HG02588 (cell line): Measurements from ENCODE around the gene LRRC72.
A peak's percentile ranks its signal among the peaks of the same experiment; 100 is the strongest.
"Not testable (repeated sequence)": the region's sequence is repeated elsewhere in the genome, so short reads cannot be mapped to it uniquely, and the experiment has no call there.

Experiments used
- ATAC-seq: cut with Tn5 transposase; IDR thresholded peaks from one replicate; pipeline ENCODE4 v1.9.1; 2021; ENCODE audit warnings: mild to moderate bottlenecking, moderate library complexity; ENCODE audit not compliant: unreplicated experiment

The LRRC72 gene

DNA sequence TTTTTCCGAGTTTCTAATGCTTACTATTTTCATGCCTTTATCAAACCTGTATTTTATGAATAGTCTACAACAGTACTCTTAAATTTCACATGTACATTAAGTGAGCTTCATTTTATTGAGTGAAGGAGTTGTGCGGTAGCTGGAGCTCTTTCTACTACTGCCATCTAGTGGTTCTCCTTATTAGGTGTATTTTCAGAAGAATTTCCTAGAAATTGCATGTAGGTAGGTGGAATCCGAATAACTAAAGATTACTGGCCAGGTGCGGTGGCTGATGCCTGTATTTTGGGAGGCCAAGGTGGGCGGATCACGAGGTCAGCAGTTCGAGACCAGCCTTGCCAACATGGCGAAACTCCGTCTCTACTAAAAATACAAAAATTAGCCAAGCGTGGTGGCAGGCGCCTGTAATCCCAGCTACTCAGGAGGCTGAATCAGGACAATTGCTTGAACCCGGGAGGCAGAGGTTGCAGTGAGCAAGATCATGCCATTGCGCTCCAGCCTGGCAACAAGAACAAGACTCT is 38.3 kb downstream of the LRRC72 start:
- peak; percentile 58 for ATAC-seq

DNA sequence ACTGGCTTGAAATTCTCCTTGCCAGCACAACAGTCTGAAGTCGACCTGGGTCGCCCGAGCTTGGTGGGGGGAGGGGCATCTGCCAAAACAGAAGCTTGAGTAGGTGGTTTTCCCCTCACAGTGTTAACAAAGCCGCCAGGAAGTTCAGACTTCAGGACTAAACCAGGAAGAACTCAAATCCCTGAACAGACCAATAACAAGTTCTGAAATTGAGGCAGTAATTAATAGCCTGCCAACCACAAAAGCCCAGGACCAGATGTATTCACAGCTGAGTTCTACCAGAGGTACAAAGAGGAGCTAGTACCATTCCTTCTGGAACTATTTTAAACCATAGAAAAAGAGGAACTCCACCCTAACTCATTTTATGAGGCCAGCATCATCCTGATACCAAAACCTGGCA is 45.3 kb downstream of the LRRC72 start:
- no peak for ATAC-seq

DNA sequence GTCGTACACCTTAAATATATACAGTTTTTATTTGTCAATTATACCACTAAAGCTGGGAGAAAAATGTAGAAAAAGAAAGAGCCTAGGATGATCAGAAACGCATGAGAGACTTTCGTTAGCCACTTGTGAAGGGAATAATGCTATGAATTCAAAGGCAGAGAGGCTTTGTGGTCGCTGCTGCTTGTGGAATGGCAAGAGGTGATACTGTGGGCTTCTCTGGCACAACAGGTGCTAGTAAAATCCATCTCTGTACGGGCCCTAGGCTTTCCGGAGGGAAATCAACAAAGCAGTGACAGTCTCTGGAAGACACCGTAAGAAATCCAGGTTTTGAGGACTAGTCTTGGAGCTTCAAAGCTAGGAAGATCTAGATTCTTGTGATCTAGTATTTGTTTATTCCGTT is 52.6 kb downstream of the LRRC72 start:
- ATAC-seq, result no peak

DNA sequence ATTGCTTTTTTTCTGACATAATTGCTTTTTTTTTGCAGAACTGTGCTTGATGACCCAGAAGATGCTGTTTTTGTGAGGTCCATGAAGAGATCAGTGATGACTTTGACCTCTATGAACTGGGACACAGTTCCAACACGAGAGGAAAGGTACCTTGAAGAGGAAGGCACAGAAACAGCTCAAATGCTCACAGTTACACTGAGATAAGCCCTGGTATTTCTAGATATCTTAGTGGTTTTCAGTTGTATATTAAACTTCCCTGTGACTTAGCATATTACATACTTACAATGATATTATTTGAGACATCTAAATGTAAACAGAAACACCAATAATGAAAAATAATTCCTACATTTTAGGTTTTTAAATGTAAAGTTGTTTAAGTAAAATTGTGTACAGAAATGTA is 54.7 kb downstream of the LRRC72 start:
- no peak for ATAC-seq

DNA sequence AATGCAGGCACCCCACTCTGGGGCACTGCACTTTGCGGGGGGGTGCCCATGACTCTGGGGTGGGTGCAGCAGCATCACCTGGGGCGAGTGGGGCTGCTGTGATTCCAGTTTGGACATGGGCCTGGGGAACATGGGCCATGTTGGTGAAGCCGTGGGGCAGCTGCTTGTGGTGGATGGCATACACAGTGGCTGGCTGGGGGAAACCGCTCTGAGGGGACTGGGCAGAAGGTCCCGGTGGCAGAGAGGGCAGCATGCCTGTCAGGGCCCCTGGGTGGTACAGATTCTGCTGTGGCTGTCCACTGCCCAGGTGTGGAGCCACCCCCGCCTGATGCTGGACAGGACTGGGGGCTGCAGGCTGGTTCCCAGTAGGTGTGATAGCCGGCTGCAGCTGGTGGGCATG is 57.2 kb downstream of the LRRC72 start:
- no peak for ATAC-seq

DNA sequence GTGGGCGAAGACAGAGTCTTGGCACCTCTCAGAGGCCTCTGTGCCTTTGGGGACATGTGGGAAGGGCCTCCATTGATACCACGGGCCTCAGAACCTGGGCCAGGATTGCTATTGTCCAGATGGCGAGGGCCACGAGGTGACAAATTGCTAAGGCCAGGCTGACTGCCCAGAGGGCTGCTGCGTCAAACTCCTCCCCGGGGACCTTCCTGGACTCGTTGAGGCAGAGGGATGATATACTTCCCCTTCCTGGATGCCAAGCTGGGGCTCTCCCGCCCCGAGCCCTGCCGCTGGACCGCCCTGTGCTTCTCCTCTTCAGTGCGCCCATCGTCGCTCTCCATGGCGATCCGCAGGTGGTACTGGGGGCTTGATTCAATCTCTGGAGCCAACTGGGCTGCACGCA is 58.9 kb downstream of the LRRC72 start:
- ATAC-seq, result no peak

DNA sequence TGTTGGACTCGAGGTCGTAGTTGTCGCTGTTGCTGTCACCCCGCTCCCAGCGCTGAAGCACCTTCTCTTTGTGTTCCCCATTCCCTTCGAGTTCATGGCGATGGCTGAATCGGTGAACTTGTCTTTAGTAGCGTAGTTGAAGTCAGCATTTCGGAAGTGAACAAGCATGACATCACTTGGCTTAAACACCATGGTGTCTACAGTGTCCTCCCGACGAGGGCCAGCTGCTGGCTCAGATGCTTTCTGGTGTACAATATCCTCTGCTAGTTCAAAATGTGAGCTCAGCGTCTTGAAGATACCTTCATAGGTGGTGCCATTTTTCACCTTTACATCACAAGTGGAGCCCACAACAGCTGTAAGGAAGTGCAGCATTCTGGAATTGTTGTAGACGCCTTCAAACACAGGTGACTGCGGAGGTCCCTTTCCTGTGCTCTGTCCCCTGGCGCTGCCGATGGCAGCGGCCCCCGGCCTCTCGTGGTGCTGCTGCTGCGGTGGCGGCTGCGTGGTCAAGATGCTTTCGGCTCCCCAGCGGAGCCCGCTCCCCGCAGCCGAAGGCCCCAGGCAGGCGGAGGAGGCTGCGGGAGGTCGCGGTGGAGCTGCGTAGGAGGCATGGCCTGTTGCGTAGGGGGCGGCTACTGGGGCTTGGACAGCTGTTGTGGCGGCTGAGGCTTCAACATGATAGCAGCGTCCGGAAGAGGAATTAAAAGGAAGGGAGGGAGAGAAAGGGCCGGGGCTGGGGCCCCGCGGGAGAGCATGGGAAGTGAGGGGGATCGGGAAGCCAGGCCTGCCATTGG is 59.7 kb downstream of the LRRC72 start:
- no peak for ATAC-seq

DNA sequence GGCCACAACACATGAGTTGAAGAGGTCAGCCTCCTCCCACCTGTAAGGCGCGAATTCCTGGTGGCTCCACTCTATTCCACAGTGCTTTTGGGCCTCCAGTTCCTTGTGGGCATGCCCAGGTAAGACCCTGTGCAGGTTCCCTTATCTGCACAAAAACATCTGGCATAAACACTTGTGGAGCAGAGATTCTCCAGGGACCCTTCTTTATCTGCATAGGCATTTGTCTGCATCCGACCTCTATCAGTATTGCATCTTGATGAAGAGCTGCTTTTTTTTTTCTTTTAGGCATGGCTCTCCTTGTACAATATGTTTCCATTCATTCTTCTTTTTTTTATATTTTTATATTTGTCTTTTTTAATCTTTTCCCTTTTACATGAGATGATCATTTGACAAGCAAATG is 60.5 kb downstream of the LRRC72 start:
- ATAC-seq, result no peak

DNA sequence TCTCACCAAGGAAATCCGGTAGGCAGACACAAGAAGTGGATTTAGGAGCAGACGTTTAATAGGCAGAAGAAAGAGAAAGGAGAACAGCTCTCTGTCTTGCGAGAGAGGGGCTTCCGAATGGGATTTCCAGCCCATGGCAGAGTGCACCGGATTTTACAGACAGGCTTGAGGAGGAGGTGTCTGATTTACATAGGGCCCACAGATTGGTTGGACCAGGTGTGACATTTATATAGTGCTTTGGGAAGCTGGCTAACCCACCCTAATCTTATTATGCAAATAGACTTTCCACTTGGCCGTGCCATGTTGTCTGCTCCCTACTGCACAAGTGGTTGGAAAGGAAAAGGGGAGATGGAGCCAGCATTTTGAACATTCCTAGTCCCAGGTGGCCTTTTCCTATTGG is 61.2 kb downstream of the LRRC72 start:
- ATAC-seq, result no peak

DNA sequence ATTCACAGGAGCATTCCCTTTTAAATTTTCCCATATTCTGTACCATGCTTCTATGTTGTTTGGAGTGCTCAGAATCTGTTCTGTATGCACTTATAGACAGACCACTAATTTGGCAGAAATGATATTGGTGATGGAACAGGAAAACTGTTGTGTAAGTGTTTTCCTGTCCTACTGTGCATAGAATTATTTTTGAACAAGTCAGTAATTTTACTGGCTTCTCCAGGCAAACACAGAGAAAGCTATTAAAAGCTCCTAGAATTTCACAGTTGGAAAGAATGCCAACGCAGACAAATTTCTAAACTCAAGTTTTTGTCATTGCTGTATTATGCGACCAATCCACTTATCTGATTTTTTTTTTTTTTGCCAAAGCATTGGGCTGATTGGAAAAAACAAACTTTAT is 63.3 kb downstream of the LRRC72 start:
- ATAC-seq, result no peak

DNA sequence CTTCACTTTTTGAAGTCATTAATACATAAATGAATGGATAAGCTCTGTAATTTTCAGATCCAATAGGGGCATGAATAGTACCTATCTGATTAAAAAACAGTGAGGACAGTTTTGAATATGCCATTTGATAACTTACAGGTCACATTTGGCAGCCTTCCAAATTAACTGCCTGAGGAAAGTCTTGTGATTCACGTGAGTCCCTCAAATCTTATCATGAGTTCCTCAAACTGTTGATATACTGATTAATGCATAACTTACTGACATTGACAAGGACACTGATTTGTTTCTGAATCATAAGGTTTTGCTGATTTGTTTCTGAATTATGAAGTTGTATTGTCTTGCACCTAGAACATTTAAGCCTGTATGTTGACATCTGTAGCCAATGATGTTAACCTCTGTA is 63.8 kb downstream of the LRRC72 start:
- ATAC-seq, result no peak

DNA sequence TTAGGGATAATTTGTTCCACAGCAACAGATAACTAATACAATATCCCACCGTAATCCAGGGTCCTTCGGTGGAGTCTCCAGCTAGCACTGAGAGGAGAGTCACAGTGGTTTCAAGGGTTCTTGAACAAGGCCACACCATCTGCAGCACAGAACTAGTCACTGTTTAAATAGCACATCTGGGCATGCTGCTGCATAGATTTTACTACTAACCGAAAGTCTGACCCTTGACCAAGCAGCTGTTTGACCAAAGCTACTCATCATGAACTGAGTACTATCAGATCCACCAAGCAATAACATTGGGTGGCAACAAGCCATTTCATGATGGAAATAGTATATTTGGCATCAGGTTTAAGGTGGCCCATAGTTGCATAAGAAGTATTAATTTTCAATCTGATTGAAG is 65.8 kb downstream of the LRRC72 start:
- no peak for ATAC-seq

DNA sequence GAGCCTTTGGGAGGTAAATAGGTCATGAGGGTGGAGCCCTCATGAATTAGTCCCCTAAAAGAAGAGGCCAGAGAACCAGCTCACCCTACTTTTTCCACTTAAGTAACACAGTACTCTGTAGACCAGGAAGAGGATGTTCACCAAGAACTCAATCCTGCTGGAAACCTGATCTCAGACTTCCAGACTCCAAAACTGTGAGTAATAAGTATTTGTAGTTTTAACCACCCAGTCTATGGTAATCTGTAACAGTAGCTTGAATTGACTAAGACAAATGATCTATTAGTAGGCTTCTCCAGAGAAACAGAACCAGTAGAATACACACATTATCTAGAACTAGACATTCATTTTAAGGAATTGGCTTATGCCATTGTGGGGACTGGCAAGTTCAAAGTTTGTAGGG is 67.4 kb downstream of the LRRC72 start:
- ATAC-seq, result no peak

DNA sequence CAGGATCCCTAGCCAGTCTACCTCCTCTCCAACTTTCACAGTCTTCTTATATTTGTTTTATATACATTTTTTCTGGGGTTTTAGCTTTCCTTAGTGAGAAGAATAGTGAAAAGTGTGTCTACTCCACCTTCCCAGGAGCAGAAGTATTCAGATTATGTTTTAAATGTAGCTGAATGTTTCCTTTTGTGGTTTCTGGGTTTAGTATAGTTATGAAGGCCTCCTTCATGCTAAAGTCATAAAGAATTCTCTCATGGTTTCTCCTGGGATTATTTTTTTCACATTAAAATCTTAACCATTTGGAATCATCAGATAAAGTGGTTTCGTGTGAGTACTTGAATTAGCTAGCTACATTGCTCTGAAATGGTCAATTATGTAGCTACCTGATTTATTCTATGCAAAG is 68.1 kb downstream of the LRRC72 start:
- no peak for ATAC-seq

DNA sequence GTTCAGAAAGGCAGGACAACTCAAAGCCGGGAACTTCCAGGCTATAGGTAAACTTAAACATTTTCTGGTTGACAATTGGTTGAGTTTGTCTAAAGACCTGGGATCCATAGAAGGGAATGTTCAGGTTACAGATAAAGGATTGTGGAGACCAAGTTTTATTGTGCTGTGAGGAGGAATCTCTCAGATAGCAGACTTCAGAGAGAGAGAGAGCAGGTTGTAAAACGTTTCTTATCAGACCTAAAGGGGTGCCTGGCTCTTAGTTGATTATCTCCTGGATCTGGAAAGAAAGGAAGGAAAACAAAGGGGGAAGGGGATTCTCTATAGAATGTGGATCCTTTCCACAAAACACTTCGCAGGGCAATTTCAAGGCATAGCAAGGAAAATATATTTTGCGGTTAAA is 69.0 kb downstream of the LRRC72 start:
- not testable (repeated sequence) for ATAC-seq

DNA sequence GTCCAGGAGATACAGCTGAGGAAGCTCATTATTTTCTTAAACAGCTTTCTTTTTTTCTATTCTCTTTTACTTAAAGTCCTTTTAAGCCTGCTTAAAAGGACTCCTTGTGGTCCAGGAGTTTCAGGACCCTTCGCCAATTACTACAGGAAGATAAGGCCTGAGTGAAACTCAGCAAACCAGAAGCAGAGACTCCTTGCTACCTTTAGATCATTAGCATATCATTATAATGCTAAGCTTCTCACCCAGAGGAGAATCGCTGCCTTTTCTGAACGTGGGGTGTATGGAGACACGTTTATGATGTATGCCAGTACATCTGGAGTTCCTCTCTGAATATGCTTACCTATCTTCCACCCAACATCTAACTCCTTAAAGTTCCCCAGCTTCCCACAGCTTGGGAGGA is 71.4 kb downstream of the LRRC72 start:
- ATAC-seq, result no peak

DNA sequence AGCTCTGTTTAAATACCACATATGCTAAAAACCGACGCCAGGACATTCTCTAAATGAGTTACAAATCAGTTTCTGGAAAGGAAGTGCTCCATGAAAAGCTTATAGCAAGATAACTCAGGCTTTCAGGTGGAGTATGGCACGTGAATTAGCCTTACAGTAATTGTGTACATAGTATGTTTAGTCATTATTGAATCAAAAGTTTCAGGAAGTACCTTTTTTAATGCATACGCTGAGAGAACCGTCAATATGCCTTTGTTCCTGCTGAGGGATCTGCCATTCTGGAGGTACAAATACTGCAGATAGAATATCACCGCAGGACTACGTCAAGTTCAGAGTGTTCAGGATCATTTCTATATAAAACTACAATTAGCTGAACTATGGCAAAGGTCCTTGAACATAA is 73.2 kb downstream of the LRRC72 start:
- no peak for ATAC-seq

DNA sequence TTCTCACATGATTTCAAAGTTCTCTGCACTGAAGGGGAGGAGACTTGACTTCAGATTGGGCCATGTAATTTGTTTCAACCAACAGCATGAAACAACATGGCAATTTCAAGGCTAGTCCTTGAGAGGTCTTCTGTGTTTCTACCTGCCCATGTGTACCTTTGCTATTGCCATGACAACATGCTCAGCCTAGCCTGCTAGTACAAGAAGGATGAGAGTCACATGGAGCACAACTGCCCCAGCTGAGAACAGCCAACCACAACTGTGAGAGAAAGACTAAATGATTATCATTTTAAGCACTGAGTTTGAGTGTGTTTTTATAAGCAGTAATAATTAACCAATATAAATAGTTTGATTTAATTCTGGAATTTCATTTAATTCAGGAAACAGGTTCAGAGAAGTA is 77.0 kb downstream of the LRRC72 start:
- no peak for ATAC-seq

DNA sequence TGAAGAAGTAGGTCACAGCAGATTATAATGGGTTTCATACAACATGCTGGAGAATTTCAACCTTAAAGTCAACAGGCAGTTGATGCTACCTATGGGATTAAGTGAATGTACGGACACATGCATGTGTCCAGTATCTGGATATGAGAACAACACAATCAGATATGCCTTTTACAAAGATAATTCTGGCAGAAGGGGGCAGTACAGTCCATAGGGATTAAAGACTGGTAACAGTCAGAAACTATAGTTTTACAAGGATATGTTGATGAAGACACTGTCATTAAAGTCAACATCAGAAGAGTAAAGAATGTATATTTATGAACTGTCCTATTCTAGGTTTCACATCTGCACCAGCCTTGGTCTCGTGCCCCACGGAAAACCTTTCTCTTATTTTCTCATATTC is 77.4 kb downstream of the LRRC72 start:
- no peak for ATAC-seq

DNA sequence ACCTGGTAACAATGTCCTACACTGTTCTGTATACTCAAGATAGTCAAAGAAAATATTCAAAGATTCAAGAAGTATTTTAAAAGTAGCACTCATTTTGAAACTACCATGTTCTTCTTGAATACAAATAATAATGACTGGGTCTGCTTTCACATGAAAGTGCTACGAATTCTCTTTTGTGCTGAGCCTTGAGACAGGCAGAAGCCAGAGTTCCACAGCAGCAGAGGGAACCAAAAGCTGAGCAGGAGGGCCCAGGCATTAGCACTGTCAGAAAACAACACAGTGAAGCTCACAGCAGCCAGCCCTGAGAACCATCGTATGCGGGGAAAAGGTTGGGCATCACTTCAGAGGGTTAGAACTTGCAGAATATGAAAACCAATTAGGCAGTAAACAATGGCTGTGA is 80.1 kb downstream of the LRRC72 start:
- no peak for ATAC-seq

DNA sequence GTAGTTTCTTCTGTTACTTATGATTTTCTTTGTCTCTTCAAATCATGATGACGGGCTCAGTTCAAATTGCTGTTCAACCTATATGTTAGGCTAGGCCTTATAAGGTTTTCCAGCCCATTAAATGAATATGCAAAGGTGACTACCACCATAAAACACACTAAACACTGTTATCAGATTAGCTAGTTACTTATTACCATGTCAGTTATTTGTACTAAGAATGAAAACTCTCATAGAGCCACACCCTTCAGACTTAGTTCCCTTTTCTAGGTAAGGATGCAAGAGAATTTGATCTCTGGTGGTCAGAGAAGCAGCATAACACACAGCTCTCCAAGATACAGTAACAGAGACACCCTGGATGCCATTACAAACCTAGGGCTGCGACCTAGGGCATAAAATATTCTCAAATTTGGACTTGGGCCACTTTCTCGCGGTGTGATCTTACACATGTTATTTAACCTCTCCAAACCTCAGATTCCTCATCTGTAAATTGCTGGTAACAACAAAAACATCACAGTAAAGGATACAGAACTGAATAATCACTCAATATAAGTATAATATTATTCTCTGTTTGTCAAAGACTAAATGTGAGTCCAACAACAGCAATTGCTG is 83.3 kb downstream of the LRRC72 start:
- ATAC-seq, result peak; percentile 81

DNA sequence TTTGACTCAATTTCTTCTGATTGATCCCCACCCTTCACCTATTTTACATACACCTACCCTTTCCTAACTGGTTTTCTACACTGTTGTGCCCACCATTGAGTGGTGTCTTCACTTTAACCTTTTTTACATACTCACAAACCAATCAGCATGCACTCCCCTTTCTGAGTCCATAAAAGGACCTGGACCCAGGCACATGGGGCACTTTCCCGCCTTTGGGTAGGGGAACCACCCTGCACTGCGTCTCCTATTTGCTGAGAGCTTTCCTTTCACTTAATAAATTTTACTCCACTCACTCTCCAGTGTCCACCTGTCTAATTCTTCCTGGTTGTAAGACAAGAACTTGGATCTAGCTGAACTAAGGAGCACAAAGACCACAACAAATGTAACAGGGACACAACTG is 85.1 kb downstream of the LRRC72 start:
- no peak for ATAC-seq

DNA sequence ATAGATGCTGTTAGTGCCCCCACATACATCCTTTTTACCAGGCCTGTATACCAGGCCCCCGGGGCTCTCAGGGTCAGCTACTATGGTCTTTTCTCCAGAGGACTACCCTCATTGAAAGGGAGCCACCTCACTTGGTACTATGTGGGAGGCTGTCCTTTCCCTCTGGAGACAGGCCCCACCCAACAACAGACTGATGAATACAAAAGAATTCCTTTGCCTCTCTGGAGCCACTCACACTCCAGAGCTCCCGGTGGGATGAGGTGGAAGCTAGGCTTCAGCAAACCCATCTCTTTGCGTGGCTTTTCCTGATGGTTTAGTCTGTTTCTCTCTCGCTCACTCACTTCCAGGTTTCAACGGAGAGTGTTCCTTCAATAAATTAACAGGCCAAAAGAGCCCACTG is 88.6 kb downstream of the LRRC72 start:
- ATAC-seq, result no peak
